HG03432 (cell line): ENCODE data around the gene SMG6.

Source experiments
- ATAC-seq: cut with Tn5 transposase; IDR thresholded peaks from one replicate; pipeline ENCODE4 v1.9.1; 2021; ENCODE audit warnings: mild to moderate bottlenecking, moderate library complexity; ENCODE audit not compliant: unreplicated experiment

Gene SMG6

GRCh38 chr17:2034806-2035540 is 268.6 kb downstream of the SMG6 start:
- ATAC-seq, result no peak

- no peak for ATAC-seq
These were observed 269.4 kb downstream of the SMG6 start for GRCh38 chr17:2034157-2034556.

GRCh38 chr17:2033153-2033552 is 270.4 kb downstream of the SMG6 start:
- no peak for ATAC-seq

DNA sequence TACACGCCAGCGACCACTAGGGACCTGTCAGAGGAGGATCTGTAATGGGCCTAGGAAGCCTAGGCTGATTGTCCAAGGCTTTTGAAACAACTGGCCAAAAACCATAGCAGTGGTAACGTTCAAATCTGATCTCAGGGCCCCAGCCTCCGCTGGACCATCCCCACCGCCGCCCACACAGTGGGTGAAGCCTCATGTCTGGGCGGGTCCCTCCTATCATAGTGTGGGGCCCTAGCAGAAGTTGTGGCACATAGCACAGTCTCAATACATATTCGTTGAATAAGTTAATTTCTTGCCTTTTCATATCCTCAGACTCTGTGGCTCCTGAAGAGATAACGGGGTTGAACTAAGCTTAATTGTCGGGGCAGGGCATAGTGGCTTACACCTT is 272.8 kb downstream of the SMG6 start:
- ATAC-seq, result peak; percentile 18

DNA sequence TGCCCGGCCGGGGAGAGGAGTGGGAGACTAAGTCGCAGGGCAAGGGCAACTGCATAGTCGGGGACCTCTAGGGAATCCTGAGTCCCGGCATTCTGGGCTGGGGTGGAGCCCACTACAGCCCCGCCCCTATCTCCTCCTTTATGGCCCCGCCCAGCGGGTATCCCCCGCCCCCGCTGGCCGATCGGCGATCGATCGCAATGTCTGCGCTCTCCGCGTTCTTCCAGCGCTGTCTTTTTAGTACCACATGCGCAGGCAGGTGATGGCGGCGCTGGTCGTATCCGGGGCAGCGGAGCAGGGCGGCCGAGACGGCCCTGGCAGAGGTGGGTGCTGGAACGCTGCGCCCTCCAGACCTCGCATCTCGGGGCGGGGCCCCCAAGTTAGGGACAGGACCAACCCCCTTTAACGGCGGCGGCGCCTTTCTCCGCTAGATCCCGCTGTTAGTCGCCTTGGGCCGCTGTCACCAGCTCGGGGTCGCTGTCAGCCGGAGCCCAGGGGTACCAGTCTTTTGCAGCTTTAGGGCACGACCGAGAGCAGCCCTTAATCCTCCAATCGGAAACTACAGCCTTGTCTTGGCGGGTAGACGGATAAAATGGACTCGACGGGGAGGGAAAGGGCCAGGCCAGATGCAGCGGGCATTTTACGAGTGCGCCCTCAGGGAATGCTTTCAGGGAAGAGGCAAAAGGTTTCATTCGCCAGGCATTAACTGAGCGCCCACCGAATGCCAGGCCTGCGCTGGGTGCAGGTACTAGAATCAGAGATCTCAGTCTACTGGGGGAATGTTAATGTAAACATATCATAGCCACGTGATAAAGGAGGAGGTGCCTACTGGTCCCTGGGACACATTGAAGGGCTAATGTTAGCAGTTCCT is 273.4 kb downstream of the SMG6 start, which contains the start of gene DPH1:
DPH1 (plus strand) TSS at position 243 of the 868 bp plus-strand sequence; CDS start at position 260, 17 bp downstream.
- ATAC-seq, result peak; percentile 76

DNA sequence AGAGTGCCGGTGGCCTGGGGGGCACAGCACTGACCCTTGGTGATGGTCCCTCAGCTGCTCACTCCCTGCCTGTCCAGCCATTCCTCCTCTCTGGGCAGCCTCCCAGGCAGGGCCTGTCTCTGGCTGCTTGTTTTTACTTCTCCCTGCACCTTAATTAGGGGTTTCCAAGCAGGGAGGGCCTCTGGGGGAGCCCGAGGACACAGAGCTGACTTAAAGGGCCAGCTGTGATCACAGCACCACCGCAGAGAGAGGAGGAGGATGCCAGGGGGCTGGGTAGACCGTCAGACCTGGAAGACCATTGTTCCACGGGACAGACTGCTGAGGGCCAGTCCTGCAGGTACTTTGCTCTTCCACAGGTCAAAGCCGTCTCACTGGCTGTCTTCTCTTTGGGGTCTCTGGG is 274.8 kb downstream of the SMG6 start:
- ATAC-seq, result no peak

GRCh38 chr17:2028234-2028614 is 275.4 kb downstream of the SMG6 start:
- no peak for ATAC-seq

DNA sequence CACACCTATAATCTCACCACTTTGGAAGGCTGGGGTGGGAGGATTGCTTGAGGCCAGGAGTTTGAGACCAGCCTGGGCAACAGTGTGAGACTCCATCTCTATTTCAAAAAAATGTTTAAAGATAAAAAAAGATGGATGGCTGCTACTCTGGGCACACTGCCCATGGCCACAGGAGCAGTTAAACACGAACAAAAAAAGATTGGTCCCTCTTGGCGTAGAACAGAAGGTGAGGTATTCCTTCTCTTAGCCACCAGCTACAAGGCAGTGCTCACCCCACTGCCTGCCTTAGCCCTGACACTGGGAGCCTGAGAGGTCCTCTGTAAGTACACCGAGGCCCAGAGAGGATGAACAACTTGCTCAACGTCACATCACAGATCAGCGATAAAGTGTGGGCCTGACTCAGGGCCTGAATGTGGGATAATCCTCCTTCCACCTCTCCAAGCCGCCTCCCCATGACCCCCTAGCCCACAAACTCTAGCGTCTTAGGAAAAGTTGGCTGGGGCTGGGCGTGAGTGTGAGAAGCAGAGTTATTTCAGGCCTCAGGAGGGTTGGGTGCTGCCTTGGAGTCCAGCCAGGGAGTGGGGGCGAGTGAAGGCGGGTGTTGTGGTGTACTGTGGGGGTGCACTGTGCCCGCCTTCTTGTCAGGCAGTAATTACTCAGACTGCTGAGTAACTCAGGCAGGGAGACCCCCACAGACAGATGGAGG is 275.9 kb downstream of the SMG6 start:
- ATAC-seq, result no peak

DNA sequence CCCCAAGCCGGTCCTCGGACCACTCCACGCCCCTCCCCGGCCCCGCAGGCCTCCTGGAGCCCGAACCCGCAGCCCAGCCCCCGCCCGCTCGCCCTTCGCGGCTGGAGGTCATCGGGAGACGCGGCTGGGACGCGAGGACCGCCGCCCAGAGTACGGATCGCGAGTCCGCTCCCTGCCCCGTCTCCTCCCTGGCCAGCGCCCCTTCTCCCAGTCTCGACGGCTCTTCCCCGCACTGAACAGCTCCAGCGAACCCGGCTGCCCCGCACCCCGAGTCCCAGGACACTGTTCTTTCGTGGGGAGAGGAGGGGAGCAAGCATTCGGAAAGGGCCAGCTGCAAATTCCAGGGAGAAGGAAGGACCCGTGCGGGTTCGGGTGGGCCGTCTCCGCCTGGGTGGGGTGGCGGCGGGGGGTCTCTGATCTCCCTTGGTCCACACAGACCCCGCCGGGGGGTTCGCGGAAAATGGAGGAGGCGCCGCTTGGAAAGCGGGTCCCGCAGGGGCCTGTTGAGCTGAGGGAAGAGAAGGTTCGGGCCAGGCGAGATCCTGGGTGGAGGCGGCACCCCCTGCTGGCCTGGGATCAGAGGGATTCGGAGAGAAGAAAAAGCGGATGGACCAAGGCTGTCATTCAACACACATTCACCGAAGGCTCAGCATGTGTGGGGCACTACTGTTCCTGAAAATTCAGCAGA is 277.8 kb downstream of the SMG6 start:
- no peak for ATAC-seq

DNA sequence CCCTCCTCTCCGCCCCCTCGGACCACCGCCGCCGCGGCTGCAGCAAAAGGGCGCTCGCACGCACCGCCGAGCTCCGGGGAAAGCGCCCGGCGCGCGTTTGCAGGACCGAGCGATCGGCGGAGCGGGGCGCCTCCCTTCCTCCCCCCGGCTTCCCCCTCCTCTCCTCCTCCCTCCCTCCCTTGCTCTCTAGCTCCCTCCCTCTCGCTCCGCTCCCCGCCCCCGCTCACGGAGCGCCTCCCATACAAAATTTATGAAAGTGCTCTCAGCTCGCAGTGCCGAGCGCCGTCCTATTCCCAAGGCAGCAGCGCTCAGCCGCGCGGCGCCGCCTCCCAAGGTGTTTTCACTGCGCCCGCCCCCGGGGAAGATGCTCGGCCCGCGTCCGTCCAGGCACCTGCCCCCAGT is 278.4 kb downstream of the SMG6 start, which contains the start of gene RTN4RL1:
RTN4RL1 (minus strand) TSS at position 115 of the 402 bp plus-strand sequence. CDS start 469 bp downstream, outside the sequence.
- no peak for ATAC-seq

GRCh38 chr17:2024572-2025219 is 278.9 kb downstream of the SMG6 start:
- ATAC-seq, result no peak

GRCh38 chr17:2023692-2024571 is 279.7 kb downstream of the SMG6 start:
- no peak for ATAC-seq

- ATAC-seq, result no peak
These were observed 280.3 kb downstream of the SMG6 start for GRCh38 chr17:2023256-2023655.

- ATAC-seq, result no peak
These were observed 280.8 kb downstream of the SMG6 start for GRCh38 chr17:2022647-2023240.

GRCh38 chr17:2020721-2021120 is 282.9 kb downstream of the SMG6 start:
- ATAC-seq, result no peak

- no peak for ATAC-seq
These were observed 283.9 kb downstream of the SMG6 start for GRCh38 chr17:2019723-2020122.

- no peak for ATAC-seq
These were observed 284.7 kb downstream of the SMG6 start for GRCh38 chr17:2018716-2019510.
